Neural cell (in vitro differentiated cells): Measurements from ENCODE around the gene TNK2. TPM values are rescaled to one million over a fixed set of nuclear protein-coding genes. Genes with fewer than 3 reads are reported as not detected.

Experiments
- H2AFZ ChIP-seq: fragments of 200-600, 300-800 bp; sonication (generic), shearing (Covaris generic); 2 replicates; pipeline ENCODE4 v1.6.0; 2014; ENCODE audit warnings: low read depth, mild to moderate bottlenecking, antibody characterized with exemption, low read length, moderate library complexity
- H3F3A ChIP-seq: fragments of 200-600 bp; shearing (Covaris generic); 2 replicates; pipeline ENCODE4 v1.6.1; 2016; ENCODE audit warnings: mild to moderate bottlenecking, moderate library complexity, mixed read lengths, antibody characterized with exemption, low read length; ENCODE audit not compliant: insufficient read depth, poor library complexity, severe bottlenecking
- H3K27ac ChIP-seq: fragments of 200-600, 300-800 bp; sonication (generic), shearing (Covaris generic); 2 replicates; pipeline ENCODE4 v1.5.1; 2014; ENCODE audit warnings: mild to moderate bottlenecking, low read length, moderate library complexity
- H3K27me3 ChIP-seq: fragments of 300-800, 200-600 bp; sonication (generic), shearing (Covaris generic); 2 replicates; pipeline ENCODE4 v1.6.0; 2014; ENCODE audit warnings: mild to moderate bottlenecking, low read depth, low read length, moderate library complexity; ENCODE audit not compliant: insufficient read depth
- H3K36me3 ChIP-seq: fragments of 300-800, 200-600 bp; sonication (generic), shearing (Covaris generic); 2 replicates; pipeline ENCODE4 v1.5.1; 2014; ENCODE audit warnings: mild to moderate bottlenecking, antibody characterized with exemption, low read length, moderate library complexity; ENCODE audit not compliant: insufficient read depth
- H3K4me2 ChIP-seq: fragments of 300-800, 200-600 bp; sonication (generic), shearing (Covaris generic); 2 replicates; pipeline ENCODE4 v1.6.0; 2014; ENCODE audit warnings: mild to moderate bottlenecking, low read length
- H3K4me3 ChIP-seq: fragments of 300-800, 200-600 bp; sonication (generic), shearing (Covaris generic); 2 replicates; pipeline ENCODE4 v1.5.1; 2014; ENCODE audit warnings: mild to moderate bottlenecking, low read length, moderate library complexity
- H3K79me2 ChIP-seq: fragments of 200-600 bp; shearing (Covaris generic); replicated peaks from 2 replicates; pipeline ENCODE4 v1.6.0; 2014; ENCODE audit warnings: mild to moderate bottlenecking, low read length, moderate library complexity; ENCODE audit not compliant: insufficient read depth
- H3K9ac ChIP-seq: fragments of 300-800, 200-600 bp; sonication (generic), shearing (Covaris generic); 2 replicates; pipeline ENCODE4 v1.6.1; 2016; ENCODE audit warnings: mild to moderate bottlenecking, low read length, mixed read lengths
- H3K9me2 ChIP-seq: fragments of 200-600 bp; shearing (Covaris generic); 2 replicates; pipeline ENCODE4 v1.6.1; 2016; ENCODE audit warnings: mild to moderate bottlenecking, low read length, mixed read lengths; ENCODE audit not compliant: insufficient read depth
- H3K9me3 ChIP-seq: fragments of 200-600, 300-800 bp; sonication (generic), shearing (Covaris generic); 2 replicates; pipeline ENCODE4 v1.6.1; 2016; ENCODE audit warnings: mild to moderate bottlenecking, mixed run types, low read length, moderate library complexity, mixed read lengths
- H4K20me1 ChIP-seq: fragments of 200-600 bp; shearing (Covaris generic); 2 replicates; pipeline ENCODE4 v1.6.1; 2016; ENCODE audit warnings: mild to moderate bottlenecking, mixed run types; ENCODE audit not compliant: insufficient read depth
- EP300 ChIP-seq: fragments of 450-650 bp; conservative IDR thresholded peaks from 2 replicates; pipeline ENCODE4 v1.6.1; 2014; ENCODE audit warnings: antibody characterized with exemption, mild to moderate bottlenecking, moderate library complexity; ENCODE audit not compliant: poor library complexity, severe bottlenecking
- EZH2 ChIP-seq: fragments of 200-600, 300-800 bp; shearing (Covaris generic), sonication (generic); IDR thresholded peaks from 2 replicates; pipeline ENCODE4 v1.6.1; 2014; ENCODE audit warnings: antibody characterized with exemption, low read length, borderline replicate concordance, mild to moderate bottlenecking; ENCODE audit not compliant: insufficient read depth, poor library complexity, severe bottlenecking
- MXI1 ChIP-seq: fragments of 450-650 bp; conservative IDR thresholded peaks from 2 replicates; pipeline ENCODE4 v1.6.1; 2014; ENCODE audit warnings: antibody characterized with exemption, mild to moderate bottlenecking; ENCODE audit not compliant: poor library complexity, severe bottlenecking
- POLR2AphosphoS5 ChIP-seq: IDR thresholded peaks from 2 replicates; pipeline ENCODE4 v1.6.1; 2012
- RAD21 ChIP-seq: fragments of 450-650 bp; conservative IDR thresholded peaks from 2 replicates; pipeline ENCODE4 v1.6.1; 2014; ENCODE audit warnings: antibody characterized with exemption, mild to moderate bottlenecking, moderate library complexity
- SMC3 ChIP-seq: fragments of 450-650 bp; conservative IDR thresholded peaks from 2 replicates; pipeline ENCODE4 v1.6.1; 2014; ENCODE audit warnings: antibody characterized with exemption, mild to moderate bottlenecking, moderate library complexity; ENCODE audit not compliant: poor library complexity
- TAF1 ChIP-seq: IDR thresholded peaks from 2 replicates; pipeline ENCODE4 v1.6.1; 2012; ENCODE audit warnings: low read depth
- polyA plus RNA-seq: library from polyadenylated mRNA; depleted of rRNA; stranded (reverse); fragments of >200 nt; gene quantifications from 2 replicates; pipeline ENCODE4 v1.2.3, GENCODE V29; 2014
- TF ChIP-seq, protein P1 (sequence below): IDR thresholded peaks from 2 replicates; pipeline ENCODE4 v1.6.1; 2012; ENCODE audit warnings: borderline replicate concordance
- TF ChIP-seq, protein P2 (sequence below): fragments of 450-650 bp; IDR thresholded peaks from 2 replicates; pipeline ENCODE4 v1.5.1; 2014; ENCODE audit warnings: antibody characterized with exemption, mild to moderate bottlenecking, moderate library complexity; ENCODE audit not compliant: poor library complexity, severe bottlenecking

The TNK2 gene
- polyA plus RNA-seq, 1 donor from 2014 or later = 16.3 TPM

DNA sequence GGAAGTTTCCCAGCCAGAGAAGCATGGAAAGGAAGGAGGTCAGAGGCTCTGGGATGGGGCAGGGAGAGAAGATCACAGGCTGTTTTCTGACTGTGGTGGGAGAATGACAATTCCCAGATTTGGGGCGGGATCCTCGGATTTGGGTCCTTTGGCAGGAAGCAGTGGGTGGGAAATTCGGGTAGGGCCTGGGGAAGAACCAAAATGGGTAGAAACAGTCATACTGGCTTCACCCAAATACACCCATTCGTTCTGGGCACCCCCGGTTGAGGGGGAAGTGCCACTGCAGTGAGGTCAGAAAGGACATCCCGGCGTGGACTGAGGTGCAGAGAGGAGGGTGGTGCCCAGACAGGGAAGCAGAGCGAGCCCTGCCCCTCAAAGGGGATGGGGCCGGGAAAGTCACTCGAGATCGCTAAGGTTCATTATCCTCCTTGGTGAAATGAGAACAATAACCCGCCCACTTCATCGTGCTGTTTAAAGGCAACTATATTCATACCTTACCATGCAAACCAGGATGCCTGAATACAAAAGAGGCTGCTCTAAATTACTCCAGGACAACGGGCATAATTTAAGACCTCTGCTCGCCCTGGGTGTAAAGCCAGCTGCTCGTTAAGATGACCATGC is 28.8 kb downstream of the TNK2 start:
- H3K9ac ChIP-seq = no peak overlapping the region
- no peaks in the 10 kb centered on the region for H3K36me3 ChIP-seq
- no peak overlapping the region for H3K4me2 ChIP-seq
- H3F3A ChIP-seq = no peaks in the 10 kb centered on the region
- H4K20me1 ChIP-seq = no peaks in the 10 kb centered on the region
- H3K79me2 ChIP-seq = no peaks in the 10 kb centered on the region
- no peak overlapping the region for H2AFZ ChIP-seq
- TF ChIP-seq, protein P1, sequence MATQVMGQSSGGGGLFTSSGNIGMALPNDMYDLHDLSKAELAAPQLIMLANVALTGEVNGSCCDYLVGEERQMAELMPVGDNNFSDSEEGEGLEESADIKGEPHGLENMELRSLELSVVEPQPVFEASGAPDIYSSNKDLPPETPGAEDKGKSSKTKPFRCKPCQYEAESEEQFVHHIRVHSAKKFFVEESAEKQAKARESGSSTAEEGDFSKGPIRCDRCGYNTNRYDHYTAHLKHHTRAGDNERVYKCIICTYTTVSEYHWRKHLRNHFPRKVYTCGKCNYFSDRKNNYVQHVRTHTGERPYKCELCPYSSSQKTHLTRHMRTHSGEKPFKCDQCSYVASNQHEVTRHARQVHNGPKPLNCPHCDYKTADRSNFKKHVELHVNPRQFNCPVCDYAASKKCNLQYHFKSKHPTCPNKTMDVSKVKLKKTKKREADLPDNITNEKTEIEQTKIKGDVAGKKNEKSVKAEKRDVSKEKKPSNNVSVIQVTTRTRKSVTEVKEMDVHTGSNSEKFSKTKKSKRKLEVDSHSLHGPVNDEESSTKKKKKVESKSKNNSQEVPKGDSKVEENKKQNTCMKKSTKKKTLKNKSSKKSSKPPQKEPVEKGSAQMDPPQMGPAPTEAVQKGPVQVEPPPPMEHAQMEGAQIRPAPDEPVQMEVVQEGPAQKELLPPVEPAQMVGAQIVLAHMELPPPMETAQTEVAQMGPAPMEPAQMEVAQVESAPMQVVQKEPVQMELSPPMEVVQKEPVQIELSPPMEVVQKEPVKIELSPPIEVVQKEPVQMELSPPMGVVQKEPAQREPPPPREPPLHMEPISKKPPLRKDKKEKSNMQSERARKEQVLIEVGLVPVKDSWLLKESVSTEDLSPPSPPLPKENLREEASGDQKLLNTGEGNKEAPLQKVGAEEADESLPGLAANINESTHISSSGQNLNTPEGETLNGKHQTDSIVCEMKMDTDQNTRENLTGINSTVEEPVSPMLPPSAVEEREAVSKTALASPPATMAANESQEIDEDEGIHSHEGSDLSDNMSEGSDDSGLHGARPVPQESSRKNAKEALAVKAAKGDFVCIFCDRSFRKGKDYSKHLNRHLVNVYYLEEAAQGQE = no peak
- no peak for TF ChIP-seq RAD21
- TF ChIP-seq, protein P2, sequence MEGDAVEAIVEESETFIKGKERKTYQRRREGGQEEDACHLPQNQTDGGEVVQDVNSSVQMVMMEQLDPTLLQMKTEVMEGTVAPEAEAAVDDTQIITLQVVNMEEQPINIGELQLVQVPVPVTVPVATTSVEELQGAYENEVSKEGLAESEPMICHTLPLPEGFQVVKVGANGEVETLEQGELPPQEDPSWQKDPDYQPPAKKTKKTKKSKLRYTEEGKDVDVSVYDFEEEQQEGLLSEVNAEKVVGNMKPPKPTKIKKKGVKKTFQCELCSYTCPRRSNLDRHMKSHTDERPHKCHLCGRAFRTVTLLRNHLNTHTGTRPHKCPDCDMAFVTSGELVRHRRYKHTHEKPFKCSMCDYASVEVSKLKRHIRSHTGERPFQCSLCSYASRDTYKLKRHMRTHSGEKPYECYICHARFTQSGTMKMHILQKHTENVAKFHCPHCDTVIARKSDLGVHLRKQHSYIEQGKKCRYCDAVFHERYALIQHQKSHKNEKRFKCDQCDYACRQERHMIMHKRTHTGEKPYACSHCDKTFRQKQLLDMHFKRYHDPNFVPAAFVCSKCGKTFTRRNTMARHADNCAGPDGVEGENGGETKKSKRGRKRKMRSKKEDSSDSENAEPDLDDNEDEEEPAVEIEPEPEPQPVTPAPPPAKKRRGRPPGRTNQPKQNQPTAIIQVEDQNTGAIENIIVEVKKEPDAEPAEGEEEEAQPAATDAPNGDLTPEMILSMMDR = no peak
- TF ChIP-seq POLR2AphosphoS5 = no peak
- no peak for TF ChIP-seq MXI1
- TF ChIP-seq EZH2 = no peak
- no peak for TF ChIP-seq EP300
- no peak for TF ChIP-seq SMC3
- no peak for TF ChIP-seq TAF1
- no peaks in the 10 kb centered on the region for H3K9me2 ChIP-seq
- H3K4me3 ChIP-seq = no peak overlapping the region
- H3K9me3 ChIP-seq = no peaks in the 10 kb centered on the region
- H3K27ac ChIP-seq = no peak overlapping the region
- no peaks in the 10 kb centered on the region for H3K27me3 ChIP-seq

DNA sequence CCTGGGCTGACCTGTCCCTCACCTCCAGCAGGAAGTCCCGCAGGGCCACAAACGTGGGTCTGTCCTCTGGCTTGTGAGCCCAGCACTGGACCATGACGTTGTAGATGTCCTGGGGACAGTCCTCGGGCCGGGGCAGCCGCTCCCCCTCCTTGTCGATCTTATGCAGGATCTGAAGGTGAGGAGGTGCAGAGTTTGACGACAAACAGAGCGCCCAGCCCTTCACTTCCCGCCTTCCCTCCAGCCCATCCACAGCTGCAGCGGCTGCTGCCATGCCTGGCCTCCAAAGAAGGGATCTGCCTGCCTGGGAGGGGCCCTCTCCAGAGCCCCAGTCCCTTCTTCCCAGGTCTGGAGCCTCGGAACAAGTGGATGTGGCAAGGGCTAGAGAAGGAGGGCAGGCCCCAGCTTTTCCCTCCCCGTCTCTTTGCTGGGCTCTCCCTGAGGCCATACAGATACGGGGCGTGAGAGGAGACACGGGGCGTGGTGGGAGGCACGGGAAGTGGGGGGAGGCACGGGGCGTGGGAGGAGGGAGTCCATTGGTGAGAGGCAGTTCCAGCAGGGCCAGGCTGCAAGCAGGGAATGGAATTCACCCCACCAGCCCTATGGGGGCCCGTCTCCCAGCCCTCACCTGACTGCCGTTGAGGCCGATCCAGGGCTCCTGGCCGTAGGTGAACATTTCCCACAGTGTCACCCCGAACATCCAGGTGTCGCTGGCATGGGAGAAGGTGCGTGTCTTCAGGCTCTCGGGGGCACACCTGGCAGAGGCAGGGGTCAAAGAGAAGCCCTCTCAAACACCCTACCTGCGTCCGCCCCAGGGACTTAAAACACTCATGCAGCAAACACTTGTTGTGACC is 29.7 kb downstream of the TNK2 start:
- no peaks in the 10 kb centered on the region for H3K9me3 ChIP-seq
- H3K9ac ChIP-seq = no peak overlapping the region
- no peak for TF ChIP-seq MXI1
- TF ChIP-seq, protein P1 = no peak
- TF ChIP-seq RAD21 = no peak
- no peaks in the 10 kb centered on the region for H3K36me3 ChIP-seq
- H3K9me2 ChIP-seq = no peaks in the 10 kb centered on the region
- H3K4me3 ChIP-seq = no peak overlapping the region
- H3K27ac ChIP-seq = no peak overlapping the region
- H3F3A ChIP-seq = no peaks in the 10 kb centered on the region
- no peaks in the 10 kb centered on the region for H4K20me1 ChIP-seq
- no peak overlapping the region for H2AFZ ChIP-seq
- H3K27me3 ChIP-seq = no peaks in the 10 kb centered on the region
- H3K4me2 ChIP-seq = no peak overlapping the region
- no peaks in the 10 kb centered on the region for H3K79me2 ChIP-seq
